ENCODE results near the gene MARCHF4.

The MARCHF4 gene

GRCh38 chr2:216345846-216346245, 26.4 kb downstream of the MARCHF4 start (continued):
- TF ChIP-seq ZSCAN4 (tag by site-specific recombination; IDR thresholded peaks at IDR 0.05): no peak

GRCh38 chr2:216344950-216345300, 27.4 kb downstream of the MARCHF4 start:
- Histone ChIP-seq H3K4me3 (ENCODE audit: low read depth, low read length) (no peak overlapping the region), H3K4me1 (ENCODE audit: control insufficient read depth, insufficient read depth, low read length) (no peaks in the 10 kb centered on the region; the same call in 1 of the 2 replicates), H3K36me3 (ENCODE audit: control insufficient read depth in 2 of 2, insufficient read depth in 1 of 2, low read length in 2 of 2) (no peaks in the 10 kb centered on the region), H3K27ac (ENCODE audit: extremely low read depth, low read depth, low read length) (no peak overlapping the region), H3K9me3 (ENCODE audit: control insufficient read depth, insufficient read depth, low read depth, low read length) (no peaks in the 10 kb centered on the region)
- CTCF ChIA-PET: interaction anchor here (0.9 kb wide), 1 partner anchor 62 kb away, joined by 3 read pairs; no protein-coding TSS in a partner anchor
- POLR2A ChIA-PET: no interaction called here
- TF ChIP-seq ZNF785 (tag by site-specific recombination; IDR thresholded peaks at IDR 0.05) (no peak), KLF9 (tag by site-specific recombination; IDR thresholded peaks at IDR 0.05; ENCODE audit: low read depth) (no peak), KLF8 (tag by site-specific recombination; IDR thresholded peaks at IDR 0.05) (no peak), PRDM4 (tag by site-specific recombination; IDR thresholded peaks at IDR 0.05) (no peak), ZNF654 (tag by site-specific recombination; IDR thresholded peaks at IDR 0.05; ENCODE audit: low read depth) (no peak), ZBTB1 (tag by site-specific recombination; IDR thresholded peaks at IDR 0.05) (no peak), ZBTB8A (tag by site-specific recombination; IDR thresholded peaks at IDR 0.05) (no peak), ATF2 (tag by site-specific recombination; IDR thresholded peaks at IDR 0.05; ENCODE audit: low read depth) (no peak), TCF7L2 (IDR thresholded peaks at IDR 0.05; ENCODE audit: borderline replicate concordance, low read depth, low read length) (no peak), ZNF585B (tag by site-specific recombination; IDR thresholded peaks at IDR 0.05) (no peak), ZNF398 (tag by site-specific recombination; IDR thresholded peaks at IDR 0.05) (no peak), ZNF549 (tag by site-specific recombination; IDR thresholded peaks at IDR 0.05) (no peak), SP2 (tag by site-specific recombination; IDR thresholded peaks at IDR 0.05) (no peak), ZFP3 (tag by site-specific recombination; IDR thresholded peaks at IDR 0.05; ENCODE audit: low read depth) (no peak), ZNF777 (tag by site-specific recombination; IDR thresholded peaks at IDR 0.05; ENCODE audit: borderline replicate concordance) (no peak), ZNF391 (tag by site-specific recombination; IDR thresholded peaks at IDR 0.05; ENCODE audit: borderline replicate concordance, low read depth) (no peak), ZNF548 (tag by site-specific recombination; IDR thresholded peaks at IDR 0.05) (no peak), ZNF16 (tag by site-specific recombination; IDR thresholded peaks at IDR 0.05; ENCODE audit: low read depth) (no peak), YY1 (tag by site-specific recombination; IDR thresholded peaks at IDR 0.05) (no peak)
